HepG2 (cell line): ENCODE data around the gene MYL6B. TPM values are rescaled to one million over a fixed set of nuclear protein-coding genes. Genes with fewer than 3 reads are reported as not detected.

Experiments used
- CEBPG ChIP-seq: IDR thresholded peaks from 2 replicates; pipeline ENCODE4 v1.6.1; 2016
- DMAP1 ChIP-seq: IDR thresholded peaks from 2 replicates; pipeline ENCODE4 v1.6.1; 2016
- FLYWCH1 ChIP-seq: sonication (generic); formaldehyde crosslinking; IDR thresholded peaks from 2 replicates; pipeline ENCODE4 v1.8.1; 2023; ENCODE audit warnings: mild to moderate bottlenecking, missing genetic modification reagents
- FUBP1 ChIP-seq: sonication (generic); formaldehyde crosslinking; IDR thresholded peaks from 2 replicates; pipeline ENCODE4 v1.5.1; 2020; ENCODE audit warnings: missing genetic modification reagents, mild to moderate bottlenecking, borderline replicate concordance
- GMEB1 ChIP-seq: sonication (generic); formaldehyde crosslinking; IDR thresholded peaks from 2 replicates; pipeline ENCODE4 v1.5.1; 2020; ENCODE audit warnings: missing genetic modification reagents, mild to moderate bottlenecking, borderline replicate concordance
- GRHL1 ChIP-seq: sonication (generic); formaldehyde crosslinking; conservative IDR thresholded peaks from 2 replicates; pipeline ENCODE4 v1.8.0; 2022; ENCODE audit warnings: missing genetic modification reagents
- KMT2B ChIP-seq: IDR thresholded peaks from 2 replicates; pipeline ENCODE4 v1.6.1; 2016; ENCODE audit warnings: missing genetic modification reagents, missing compliant biosample characterization
- MEF2D ChIP-seq: sonication (generic); formaldehyde crosslinking; IDR thresholded peaks from 2 replicates; pipeline ENCODE4 v1.5.1; 2020; ENCODE audit warnings: mild to moderate bottlenecking, missing genetic modification reagents
- PLSCR1 ChIP-seq: sonication (generic); formaldehyde crosslinking; IDR thresholded peaks from 2 replicates; pipeline ENCODE4 v1.5.0; 2020; ENCODE audit warnings: missing genetic modification reagents, mild to moderate bottlenecking, borderline replicate concordance
- RXRB ChIP-seq: IDR thresholded peaks from 2 replicates; pipeline ENCODE4 v1.6.1; 2016; ENCODE audit warnings: borderline replicate concordance, missing genetic modification reagents, missing compliant biosample characterization
- SNAPC5 ChIP-seq: sonication (generic); formaldehyde crosslinking; IDR thresholded peaks from 2 replicates; pipeline ENCODE4 v1.8.1; 2023; ENCODE audit warnings: mild to moderate bottlenecking, missing genetic modification reagents, borderline replicate concordance
- TERF1 ChIP-seq: sonication (generic); formaldehyde crosslinking; IDR thresholded peaks from 2 replicates; pipeline ENCODE4 v1.8.0; 2022; ENCODE audit warnings: mild to moderate bottlenecking, missing genetic modification reagents, moderate library complexity
- ZBTB4 ChIP-seq: sonication (generic); formaldehyde crosslinking; IDR thresholded peaks from 2 replicates; pipeline ENCODE4 v1.4.0; 2020; ENCODE audit warnings: missing genetic modification reagents, mild to moderate bottlenecking, borderline replicate concordance
- ZBTB42 ChIP-seq: sonication (generic); formaldehyde crosslinking; IDR thresholded peaks from 2 replicates; pipeline ENCODE4 v1.5.0; 2020; ENCODE audit warnings: mild to moderate bottlenecking, missing genetic modification reagents
- ZMYM3 ChIP-seq: sonication (generic); formaldehyde crosslinking; IDR thresholded peaks from 2 replicates; pipeline ENCODE4 v1.5.1; 2020; ENCODE audit warnings: mild to moderate bottlenecking, missing genetic modification reagents
- ZNF143 ChIP-seq: sonication (generic); formaldehyde crosslinking; IDR thresholded peaks from 2 replicates; pipeline ENCODE4 v1.4.0; 2020; ENCODE audit warnings: missing genetic modification reagents
- ZNF501 ChIP-seq: sonication (generic); formaldehyde crosslinking; IDR thresholded peaks from 2 replicates; pipeline ENCODE4 v1.5.1; 2020; ENCODE audit warnings: mild to moderate bottlenecking, moderate library complexity, missing genetic modification reagents
- ZNF598 ChIP-seq: sonication (generic); formaldehyde crosslinking; IDR thresholded peaks from 2 replicates; pipeline ENCODE4 v1.5.1; 2020; ENCODE audit warnings: mild to moderate bottlenecking, missing genetic modification reagents, borderline replicate concordance
- polyA plus RNA-seq, 8 experiments: library from polyadenylated mRNA; depleted of rRNA in 3 of 8; stranded (reverse) in 7 of 8; unstranded in 1 of 8; fragments of >200 nt; fragmentation: Illumina TruSeq in 4 of 8; extraction: Trizol in 4 of 8; gene quantifications; 2 replicates each; pipeline versions ENCODE4 v1.2.1 to v1.2.3, GENCODE V29; 2011 to 2016; ENCODE audit warnings: low read depth in 4 of 8, missing spikeins in 1 of 8, mixed read lengths in 1 of 8; ENCODE audit not compliant: insufficient read depth in 1 of 8
- total RNA-seq, 5 experiments: library from RNA; depleted of rRNA; stranded (reverse); fragments of >200 nt; fragmentation: Illumina TruSeq; extraction: Trizol; gene quantifications; 2 replicates each; pipeline ENCODE4 v1.2.3, GENCODE V29; 2016; ENCODE audit warnings: low read depth in 1 of 5

Gene MYL6B
- total and polyA plus RNA-seq, 2 of the 13 experiments (the other 11 are each of a cell fraction or from before 2014, with no cell fraction given), result 75.7 to 88.7 TPM

DNA sequence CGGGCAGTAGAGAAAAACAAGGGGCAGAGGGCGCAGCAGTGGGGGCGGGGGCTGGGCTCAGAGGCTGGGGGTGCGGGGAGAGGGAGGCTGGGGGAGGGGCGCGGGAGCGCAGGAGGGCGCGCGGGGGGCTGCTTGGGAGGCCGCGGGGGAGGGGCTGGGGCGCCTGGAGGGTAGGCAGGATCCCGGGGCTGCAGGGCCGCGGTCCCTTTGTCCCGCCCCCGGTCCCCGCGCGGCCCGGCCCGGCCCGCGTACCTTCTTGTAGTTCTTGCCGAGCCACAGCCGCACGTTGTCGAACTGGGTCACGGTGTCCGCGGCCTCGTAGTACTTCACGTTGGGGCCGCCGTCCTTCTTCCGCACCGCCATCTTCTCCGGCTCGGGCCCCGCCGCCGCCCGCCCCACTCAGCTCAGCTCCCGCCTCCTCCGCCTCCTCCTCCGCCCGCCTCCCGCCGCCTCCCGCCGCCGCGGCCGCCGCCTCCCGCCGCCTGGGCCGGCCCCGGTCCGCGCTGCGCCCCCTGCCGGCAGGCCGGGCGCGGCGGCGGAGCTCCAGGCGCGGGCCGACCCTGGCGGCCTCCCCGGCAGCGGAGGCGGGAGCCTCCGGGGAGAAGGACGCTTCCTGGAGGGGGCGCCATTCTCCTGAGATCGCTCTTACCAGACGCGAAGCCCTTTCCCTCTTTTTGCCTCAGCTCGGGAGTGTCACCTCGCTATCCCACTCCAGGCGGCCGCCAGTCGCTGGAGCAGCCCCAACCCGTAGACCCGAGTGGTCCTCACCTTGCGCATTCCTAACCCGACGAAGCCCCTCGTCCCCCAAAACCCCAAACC is 36.9 kb downstream of the MYL6B start, which contains the start of gene SMARCC2 (continued):
- TF ChIP-seq GMEB1 (CRISPR knock-in tag), result no peak
- TF ChIP-seq ZMYM3 (CRISPR knock-in tag), result peak; percentile 59; the same call in 1 of the 2 replicates
- TF ChIP-seq ZBTB42, result no peak
- no peak for TF ChIP-seq KMT2B (CRISPR knock-in tag)
- TF ChIP-seq CEBPG (CRISPR knock-in tag), result no peak
- no peak for TF ChIP-seq ZNF598 (CRISPR knock-in tag)
- TF ChIP-seq ZBTB4, result no peak
- TF ChIP-seq FLYWCH1 (CRISPR knock-in tag), result no peak
- TF ChIP-seq SNAPC5, result no peak
- TF ChIP-seq MEF2D (CRISPR knock-in tag), result no peak
- TF ChIP-seq FUBP1 (CRISPR knock-in tag), result no peak
- no peak for TF ChIP-seq ZNF501 (CRISPR knock-in tag)
- no peak for TF ChIP-seq ZNF143 (CRISPR knock-in tag)
- TF ChIP-seq PLSCR1 (CRISPR knock-in tag), result no peak
- no peak for TF ChIP-seq TERF1 (CRISPR knock-in tag)
- TF ChIP-seq DMAP1 (CRISPR knock-in tag), result no peak; the same call in 1 of the 2 replicates
- TF ChIP-seq RXRB (CRISPR knock-in tag), result no peak
- no peak for TF ChIP-seq GRHL1
